H1 (cell line): ENCODE data around the gene FDXACB1.

Experiments used
- CEBPB ChIP-seq: IDR thresholded peaks from 2 replicates; pipeline ENCODE4 v1.6.1; 2012; ENCODE audit warnings: low read depth, low read length
- CHD2 ChIP-seq: IDR thresholded peaks from 2 replicates; pipeline ENCODE4 v1.6.1; 2012; ENCODE audit warnings: low read length, improper control_type of control experiment
- CTCF ChIP-seq, 3 experiments: IDR thresholded peaks; 1 replicate in 2 of 3; 2 replicates in 1 of 3; pipeline versions ENCODE4 v1.5.1 to v1.6.1; 2011; ENCODE audit warnings: low read length in 3 of 3, mild to moderate bottlenecking in 3 of 3, inconsistent platforms in 2 of 3, low read depth in 1 of 3, moderate library complexity in 1 of 3; ENCODE audit not compliant: insufficient read depth in 1 of 3; ENCODE audit errors: control extremely low read depth in 1 of 3
- EGR1 ChIP-seq: IDR thresholded peaks from 2 replicates; pipeline ENCODE4 v1.6.1; 2011; ENCODE audit warnings: low read depth, low read length, borderline replicate concordance
- EZH2 ChIP-seq: fragments of 200-600 bp; sonication (generic); IDR thresholded peaks from 2 replicates; pipeline ENCODE4 v1.7.1; 2012; ENCODE audit warnings: low read depth, mild to moderate bottlenecking, moderate library complexity, low read length, inconsistent platforms; ENCODE audit not compliant: severe bottlenecking
- JUN ChIP-seq: IDR thresholded peaks from 2 replicates; pipeline ENCODE4 v1.6.1; 2011; ENCODE audit warnings: low read depth, mild to moderate bottlenecking, improper control_type of control experiment, low read length
- KDM4A ChIP-seq: IDR thresholded peaks from one replicate; pipeline ENCODE4 v1.7.1; 2012; ENCODE audit warnings: low read depth, mild to moderate bottlenecking, moderate library complexity, low read length, inconsistent platforms; ENCODE audit not compliant: severe bottlenecking
- PHF8 ChIP-seq: fragments of 200-600 bp; sonication (generic); conservative IDR thresholded peaks from 2 replicates; pipeline ENCODE4 v1.7.1; 2012; ENCODE audit warnings: low read depth, mild to moderate bottlenecking, inconsistent platforms, low read length, moderate library complexity
- POLR2A ChIP-seq, 2 experiments: IDR thresholded peaks; 1 replicate in 1 of 2; 2 replicates in 1 of 2; pipeline ENCODE4 v1.6.1; 2011; ENCODE audit warnings: low read depth in 2 of 2, low read length in 2 of 2, mild to moderate bottlenecking in 2 of 2; ENCODE audit errors: control extremely low read depth in 1 of 2
- POLR2AphosphoS5 ChIP-seq: IDR thresholded peaks from 2 replicates; pipeline ENCODE4 v1.6.1; 2011; ENCODE audit warnings: low read depth, low read length
- SP1 ChIP-seq: IDR thresholded peaks from 2 replicates; pipeline ENCODE4 v1.6.1; 2011; ENCODE audit warnings: low read depth, low read length
- SP4 ChIP-seq: IDR thresholded peaks from 2 replicates; pipeline ENCODE4 v1.6.1; 2012; ENCODE audit warnings: low read length, inconsistent platforms
- TEAD4 ChIP-seq: IDR thresholded peaks from 2 replicates; pipeline ENCODE4 v1.6.1; 2012; ENCODE audit warnings: low read depth, low read length, inconsistent platforms, mixed read lengths
- TF ChIP-seq, protein P1 (sequence below): IDR thresholded peaks from 2 replicates; pipeline ENCODE4 v1.6.1; 2011; ENCODE audit warnings: low read depth, mild to moderate bottlenecking, low read length; ENCODE audit not compliant: insufficient read depth

DNA sequence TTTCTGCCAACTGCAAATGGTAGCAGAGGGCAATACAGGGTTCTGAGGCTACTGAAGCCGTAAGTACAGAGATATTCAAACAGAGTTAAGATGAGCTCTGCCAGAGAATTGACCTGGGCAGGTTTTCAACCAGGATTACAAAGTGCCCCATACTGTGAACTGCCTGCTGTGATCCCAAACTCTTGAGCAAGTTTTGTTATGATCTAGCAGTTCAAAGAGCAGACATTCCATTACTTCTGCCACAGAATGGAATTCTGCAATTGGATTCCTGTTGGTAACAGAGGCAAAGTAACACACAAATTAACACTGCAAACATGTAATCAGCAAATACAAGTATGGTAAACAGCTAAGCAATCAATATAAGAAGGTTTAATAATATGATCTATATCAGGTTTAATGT, 38.8 kb downstream of the FDXACB1 start:
- peak; percentile 22; the same call in 1 of the 2 replicates for TF ChIP-seq TEAD4
- no peak for TF ChIP-seq CHD2
- TF ChIP-seq EZH2, result no peak
- TF ChIP-seq JUN, result no peak
- no peak for TF ChIP-seq CTCF (IDR thresholded peaks at IDR 0.05; ENCODE audit: control extremely low read depth in 1 of 3, insufficient read depth in 1 of 3, low read depth in 1 of 3, low read length in 3 of 3)
- TF ChIP-seq POLR2AphosphoS5, result no peak
- no peak for TF ChIP-seq PHF8
- no peak for TF ChIP-seq SP4
- no peak for TF ChIP-seq KDM4A
- TF ChIP-seq, protein P1, sequence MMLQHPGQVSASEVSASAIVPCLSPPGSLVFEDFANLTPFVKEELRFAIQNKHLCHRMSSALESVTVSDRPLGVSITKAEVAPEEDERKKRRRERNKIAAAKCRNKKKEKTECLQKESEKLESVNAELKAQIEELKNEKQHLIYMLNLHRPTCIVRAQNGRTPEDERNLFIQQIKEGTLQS, result no peak
- no peak for TF ChIP-seq POLR2A (IDR thresholded peaks at IDR 0.05; ENCODE audit: control extremely low read depth in 1 of 2, low read depth in 2 of 2, low read length in 2 of 2)
- TF ChIP-seq SP1, result no peak
- TF ChIP-seq EGR1, result no peak
- peak; percentile 84 for TF ChIP-seq CEBPB
